Esophagus squamous epithelium (tissue), 4 donors: ENCODE results near the gene RET.

Source experiments
- POLR2A ChIP-seq, 4 donors: fragments of 450-650 bp; IDR thresholded peaks; one replicate each; pipeline ENCODE4 v1.6.1; 2017; ENCODE audit warnings: antibody characterized with exemption in 4 of 4, mild to moderate bottlenecking in 4 of 4, moderate library complexity in 3 of 4
- TF ChIP-seq, protein P1 (sequence below), 6 experiments: fragments of 450-650 bp in 4 of 6; fragments of 200-600 bp in 2 of 6; sonication (generic) in 2 of 6; IDR thresholded peaks; one replicate each; pipeline ENCODE4 v1.5.1; 2016 to 2019; ENCODE audit warnings: antibody characterized with exemption in 6 of 6, mild to moderate bottlenecking in 4 of 6, moderate library complexity in 4 of 6

GRCh38 chr10:43102063-43102828 lies 25.4 kb downstream of the RET start:
- TF ChIP-seq, protein P1, sequence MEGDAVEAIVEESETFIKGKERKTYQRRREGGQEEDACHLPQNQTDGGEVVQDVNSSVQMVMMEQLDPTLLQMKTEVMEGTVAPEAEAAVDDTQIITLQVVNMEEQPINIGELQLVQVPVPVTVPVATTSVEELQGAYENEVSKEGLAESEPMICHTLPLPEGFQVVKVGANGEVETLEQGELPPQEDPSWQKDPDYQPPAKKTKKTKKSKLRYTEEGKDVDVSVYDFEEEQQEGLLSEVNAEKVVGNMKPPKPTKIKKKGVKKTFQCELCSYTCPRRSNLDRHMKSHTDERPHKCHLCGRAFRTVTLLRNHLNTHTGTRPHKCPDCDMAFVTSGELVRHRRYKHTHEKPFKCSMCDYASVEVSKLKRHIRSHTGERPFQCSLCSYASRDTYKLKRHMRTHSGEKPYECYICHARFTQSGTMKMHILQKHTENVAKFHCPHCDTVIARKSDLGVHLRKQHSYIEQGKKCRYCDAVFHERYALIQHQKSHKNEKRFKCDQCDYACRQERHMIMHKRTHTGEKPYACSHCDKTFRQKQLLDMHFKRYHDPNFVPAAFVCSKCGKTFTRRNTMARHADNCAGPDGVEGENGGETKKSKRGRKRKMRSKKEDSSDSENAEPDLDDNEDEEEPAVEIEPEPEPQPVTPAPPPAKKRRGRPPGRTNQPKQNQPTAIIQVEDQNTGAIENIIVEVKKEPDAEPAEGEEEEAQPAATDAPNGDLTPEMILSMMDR (IDR thresholded peaks at IDR 0.05) = no peak
- no peak for TF ChIP-seq POLR2A (IDR thresholded peaks at IDR 0.05)
